ENCODE measurements around the gene DZIP1.

DNA sequence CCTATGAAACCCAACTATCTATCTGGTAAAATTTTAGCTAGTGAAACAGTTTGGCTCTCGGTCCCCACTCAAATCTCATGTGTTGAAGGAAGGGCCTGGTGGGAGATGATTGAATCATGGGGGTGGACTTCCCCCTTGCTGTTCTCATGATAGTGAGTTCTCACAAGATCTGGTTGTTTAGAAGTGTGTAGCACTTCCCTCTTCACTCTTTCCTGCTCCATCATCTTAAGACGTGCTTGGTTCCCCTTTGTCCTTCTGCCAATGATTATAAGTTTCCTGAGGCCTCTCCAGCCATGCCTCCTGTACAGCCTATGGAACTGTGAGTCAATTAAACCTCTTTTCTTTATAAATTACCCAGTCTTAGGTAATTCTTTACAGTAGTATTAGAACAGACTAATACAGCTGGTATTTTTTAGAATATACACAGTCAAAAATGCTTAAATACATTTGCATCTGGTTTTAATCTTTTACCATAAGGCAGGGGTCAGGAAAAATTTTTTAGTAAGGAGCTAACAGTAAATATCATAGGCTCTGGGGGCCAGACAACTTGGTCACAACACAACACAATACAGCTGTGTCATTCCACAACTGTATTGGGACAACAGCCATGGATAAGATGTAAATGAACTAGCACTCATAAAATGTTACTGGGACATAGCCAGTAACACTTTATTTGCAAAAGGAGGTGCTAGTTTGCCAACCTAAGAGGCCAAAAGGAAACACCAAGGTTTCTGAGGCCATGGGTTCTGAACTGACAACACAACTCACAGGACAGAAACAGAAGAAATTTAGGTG lies 24.3 kb downstream of the DZIP1 start:
- TF ChIP-seq, protein P1, sequence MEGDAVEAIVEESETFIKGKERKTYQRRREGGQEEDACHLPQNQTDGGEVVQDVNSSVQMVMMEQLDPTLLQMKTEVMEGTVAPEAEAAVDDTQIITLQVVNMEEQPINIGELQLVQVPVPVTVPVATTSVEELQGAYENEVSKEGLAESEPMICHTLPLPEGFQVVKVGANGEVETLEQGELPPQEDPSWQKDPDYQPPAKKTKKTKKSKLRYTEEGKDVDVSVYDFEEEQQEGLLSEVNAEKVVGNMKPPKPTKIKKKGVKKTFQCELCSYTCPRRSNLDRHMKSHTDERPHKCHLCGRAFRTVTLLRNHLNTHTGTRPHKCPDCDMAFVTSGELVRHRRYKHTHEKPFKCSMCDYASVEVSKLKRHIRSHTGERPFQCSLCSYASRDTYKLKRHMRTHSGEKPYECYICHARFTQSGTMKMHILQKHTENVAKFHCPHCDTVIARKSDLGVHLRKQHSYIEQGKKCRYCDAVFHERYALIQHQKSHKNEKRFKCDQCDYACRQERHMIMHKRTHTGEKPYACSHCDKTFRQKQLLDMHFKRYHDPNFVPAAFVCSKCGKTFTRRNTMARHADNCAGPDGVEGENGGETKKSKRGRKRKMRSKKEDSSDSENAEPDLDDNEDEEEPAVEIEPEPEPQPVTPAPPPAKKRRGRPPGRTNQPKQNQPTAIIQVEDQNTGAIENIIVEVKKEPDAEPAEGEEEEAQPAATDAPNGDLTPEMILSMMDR (IDR thresholded peaks at IDR 0.05 in 2 of 3, conservative IDR thresholded peaks at IDR 0.05 in 1 of 3; ENCODE audit: control insufficient read depth in 2 of 3, extremely low read depth in 1 of 3, insufficient read depth in 1 of 3, low read depth in 3 of 3, low read length in 3 of 3): no peak
- TF ChIP-seq RCOR1 (conservative IDR thresholded peaks at IDR 0.05; ENCODE audit: low read depth, low read length) (no peak), ZNF384 (IDR thresholded peaks at IDR 0.05; ENCODE audit: borderline replicate concordance, low read depth, low read length) (no peak), SMC3 (IDR thresholded peaks at IDR 0.05; ENCODE audit: borderline replicate concordance, low read length) (no peak), POLR2A (IDR thresholded peaks at IDR 0.05; ENCODE audit: low read depth, low read length) (no peak), CBFB (IDR thresholded peaks at IDR 0.05; ENCODE audit: low read depth) (no peak), YY1 (IDR thresholded peaks at IDR 0.05; ENCODE audit: low read depth, low read length) (no peak), NFIC (IDR thresholded peaks at IDR 0.05; ENCODE audit: low read depth, low read length) (no peak)
- TF ChIP-seq, protein P2, sequence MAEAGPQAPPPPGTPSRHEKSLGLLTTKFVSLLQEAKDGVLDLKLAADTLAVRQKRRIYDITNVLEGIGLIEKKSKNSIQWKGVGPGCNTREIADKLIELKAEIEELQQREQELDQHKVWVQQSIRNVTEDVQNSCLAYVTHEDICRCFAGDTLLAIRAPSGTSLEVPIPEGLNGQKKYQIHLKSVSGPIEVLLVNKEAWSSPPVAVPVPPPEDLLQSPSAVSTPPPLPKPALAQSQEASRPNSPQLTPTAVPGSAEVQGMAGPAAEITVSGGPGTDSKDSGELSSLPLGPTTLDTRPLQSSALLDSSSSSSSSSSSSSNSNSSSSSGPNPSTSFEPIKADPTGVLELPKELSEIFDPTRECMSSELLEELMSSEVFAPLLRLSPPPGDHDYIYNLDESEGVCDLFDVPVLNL (IDR thresholded peaks at IDR 0.05; ENCODE audit: low read depth, low read length): no peak
- TF ChIP-seq, protein P3, sequence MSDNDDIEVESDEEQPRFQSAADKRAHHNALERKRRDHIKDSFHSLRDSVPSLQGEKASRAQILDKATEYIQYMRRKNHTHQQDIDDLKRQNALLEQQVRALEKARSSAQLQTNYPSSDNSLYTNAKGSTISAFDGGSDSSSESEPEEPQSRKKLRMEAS (IDR thresholded peaks at IDR 0.05; ENCODE audit: low read depth, low read length): no peak
